GM19023 (cell line): ENCODE data around the gene ST6GALNAC3.

Source experiments
- ATAC-seq: cut with Tn5 transposase; IDR thresholded peaks from one replicate; pipeline ENCODE4 v1.9.1; 2021; ENCODE audit warnings: mild to moderate bottlenecking, moderate library complexity; ENCODE audit not compliant: unreplicated experiment

The ST6GALNAC3 gene

DNA sequence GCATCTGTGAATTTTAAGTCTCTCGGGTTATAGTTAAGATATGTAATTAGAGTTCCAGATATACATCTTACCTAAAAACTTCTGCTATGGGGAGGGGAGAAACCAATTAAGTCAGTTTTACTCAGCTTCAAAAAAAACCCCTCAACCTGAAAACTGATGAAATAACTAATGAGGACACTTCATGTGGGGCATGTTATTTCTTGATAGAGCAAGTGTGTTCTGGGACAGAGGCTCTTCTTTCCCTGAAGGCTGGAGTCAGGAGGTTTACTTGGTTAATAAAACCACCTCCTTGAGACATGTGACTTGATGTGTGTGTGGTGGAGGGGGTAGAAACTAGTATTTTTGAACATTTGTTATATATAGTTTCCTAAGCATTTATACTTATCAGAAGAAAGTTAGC, 479.7 kb downstream of the ST6GALNAC3 start:
- ATAC-seq: no peak

- no peak for ATAC-seq
Measured at GRCh38 chr1:76562292-76562691, 487.7 kb downstream of the ST6GALNAC3 start.

GRCh38 chr1:76568573-76569238, 494.2 kb downstream of the ST6GALNAC3 start:
- ATAC-seq: no peak

- ATAC-seq: no peak
Measured at GRCh38 chr1:76571248-76571647, 496.7 kb downstream of the ST6GALNAC3 start.

DNA sequence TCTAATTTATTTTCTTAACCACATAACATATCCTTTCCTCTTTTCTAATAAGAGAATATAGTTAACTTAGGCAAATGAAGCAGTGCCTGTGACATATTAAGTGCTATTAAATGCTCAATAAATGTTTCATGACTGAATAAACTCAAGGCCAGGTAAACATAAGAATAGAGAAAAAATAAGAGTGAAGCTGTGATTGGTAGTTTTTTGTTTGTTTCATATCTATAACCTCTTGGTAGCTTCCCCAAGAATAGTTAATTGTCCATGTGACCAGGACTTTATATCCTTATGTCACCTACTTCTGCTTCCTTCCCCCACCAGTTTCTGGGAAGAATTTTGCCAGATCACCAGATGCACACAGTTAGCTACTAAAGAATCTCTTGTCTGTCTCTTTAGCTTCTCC, 497.7 kb downstream of the ST6GALNAC3 start:
- no peak for ATAC-seq

GRCh38 chr1:76576876-76577524, 502.5 kb downstream of the ST6GALNAC3 start:
- ATAC-seq: no peak

- ATAC-seq: no peak
Measured at GRCh38 chr1:76577525-76578185, 503.1 kb downstream of the ST6GALNAC3 start.

- ATAC-seq: no peak
Measured at GRCh38 chr1:76580206-76580605, 505.7 kb downstream of the ST6GALNAC3 start.

DNA sequence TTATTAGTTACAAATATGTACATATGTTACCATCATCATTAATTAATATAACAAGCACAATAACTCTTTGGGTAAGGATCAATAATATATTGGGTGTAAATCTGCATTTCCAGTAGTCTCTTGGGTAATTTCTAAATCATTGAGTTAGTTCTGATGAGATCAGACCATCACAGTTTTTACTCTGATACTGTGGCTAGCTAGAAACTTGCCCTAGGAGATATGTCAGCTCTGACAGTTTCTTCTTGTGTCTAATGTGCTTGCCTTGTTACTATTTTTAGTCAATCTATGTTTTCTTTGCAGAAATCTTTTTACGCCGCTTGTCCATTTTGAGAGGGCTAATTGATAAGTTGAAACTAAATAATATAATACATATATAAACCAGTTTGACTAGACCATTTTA, 507.2 kb downstream of the ST6GALNAC3 start:
- ATAC-seq: no peak

DNA sequence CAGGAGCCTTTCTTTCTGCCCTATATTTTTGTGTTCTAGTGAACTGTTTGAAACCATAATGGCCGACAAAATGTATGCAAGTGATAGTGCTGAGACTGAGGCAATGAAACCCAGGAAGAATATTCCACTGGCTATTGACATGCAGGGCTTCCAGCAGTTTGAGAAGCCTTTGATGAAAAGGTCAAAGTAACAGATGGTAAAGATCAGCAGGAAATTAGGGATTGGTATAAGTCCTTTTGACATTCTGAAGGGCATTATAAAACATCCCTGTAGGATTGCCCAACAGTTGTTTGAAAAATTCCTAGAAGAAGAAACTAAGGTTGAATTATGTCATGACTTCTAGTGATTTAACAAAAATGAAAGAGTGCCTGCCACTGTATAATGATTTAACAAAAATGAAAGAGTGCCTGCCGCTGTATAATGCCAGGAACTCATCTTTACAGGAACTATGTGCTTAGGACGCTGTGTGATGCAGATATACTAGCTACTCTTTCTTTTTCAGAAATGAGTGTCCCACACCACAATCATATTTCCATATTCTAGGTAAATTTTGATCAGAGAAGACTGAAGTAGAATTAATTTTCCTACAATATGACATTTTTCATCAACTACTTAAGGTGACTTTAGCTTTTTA, 508.8 kb downstream of the ST6GALNAC3 start:
- ATAC-seq: no peak

- no peak for ATAC-seq
Measured at GRCh38 chr1:76583875-76584477, 509.4 kb downstream of the ST6GALNAC3 start.

GRCh38 chr1:76585980-76586674, 511.6 kb downstream of the ST6GALNAC3 start:
- ATAC-seq: no peak

GRCh38 chr1:76587212-76587611, 512.7 kb downstream of the ST6GALNAC3 start:
- ATAC-seq: no peak

DNA sequence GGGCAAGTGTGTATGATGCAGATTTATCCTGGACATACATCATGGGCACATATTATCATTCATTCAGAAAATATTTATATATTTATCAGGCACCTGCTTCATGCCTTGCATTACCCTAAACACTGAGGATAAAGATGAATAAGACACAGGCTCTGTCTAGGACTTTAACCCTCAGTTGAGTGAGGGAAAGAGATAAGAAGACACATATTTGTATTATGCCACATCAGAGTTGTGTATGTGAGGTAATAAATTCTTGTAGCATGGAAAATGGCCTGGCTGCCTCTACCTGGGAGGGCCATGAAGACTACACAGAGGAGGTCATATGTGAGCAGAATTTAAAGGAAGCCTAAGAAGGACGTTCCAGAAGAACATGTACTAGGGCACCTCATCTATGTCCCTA, 516.9 kb downstream of the ST6GALNAC3 start:
- no peak for ATAC-seq

DNA sequence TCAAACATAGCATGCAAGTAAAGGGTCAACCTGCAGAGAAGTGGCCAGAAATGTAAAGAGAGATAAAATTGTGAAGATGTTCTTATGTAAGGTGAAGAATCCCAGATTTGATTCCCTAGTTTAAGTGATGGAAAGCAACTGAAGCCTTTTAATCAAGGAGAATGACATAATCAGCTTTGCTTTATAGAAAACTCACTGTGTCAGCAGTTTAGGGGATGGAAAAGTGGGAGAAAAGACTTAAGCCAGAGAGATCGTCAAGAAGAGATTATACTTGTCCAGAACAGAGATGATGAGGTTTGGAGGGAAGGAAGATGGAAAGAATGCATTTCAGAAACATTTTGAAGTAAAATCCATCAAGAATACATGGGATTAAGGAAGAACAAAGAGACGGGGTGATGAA, 517.4 kb downstream of the ST6GALNAC3 start:
- ATAC-seq: no peak

DNA sequence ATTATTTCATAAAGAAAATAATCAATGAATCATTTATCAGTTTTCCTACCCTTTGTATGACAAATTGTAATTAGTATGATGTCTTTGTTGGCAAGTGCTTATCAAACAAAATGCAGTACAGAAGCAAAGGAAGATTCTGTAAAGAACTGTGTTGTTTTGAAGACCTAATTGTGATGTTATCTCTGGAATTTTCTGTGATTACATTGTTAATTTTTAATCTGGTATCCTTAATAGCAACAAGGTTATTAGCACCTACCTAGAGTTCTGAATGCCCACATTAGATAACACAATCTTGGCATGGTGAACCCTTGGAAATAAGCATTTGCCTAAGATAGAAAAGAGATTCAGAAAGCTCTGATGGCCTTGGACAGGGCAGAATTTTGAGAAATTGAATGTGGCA, 518.6 kb downstream of the ST6GALNAC3 start:
- no peak for ATAC-seq

- ATAC-seq: no peak
Measured at GRCh38 chr1:76593618-76594017, 519.1 kb downstream of the ST6GALNAC3 start.

- no peak for ATAC-seq
Measured at GRCh38 chr1:76595024-76595423, 520.5 kb downstream of the ST6GALNAC3 start.

- ATAC-seq: no peak
Measured at GRCh38 chr1:76601465-76601864, 526.9 kb downstream of the ST6GALNAC3 start.

DNA sequence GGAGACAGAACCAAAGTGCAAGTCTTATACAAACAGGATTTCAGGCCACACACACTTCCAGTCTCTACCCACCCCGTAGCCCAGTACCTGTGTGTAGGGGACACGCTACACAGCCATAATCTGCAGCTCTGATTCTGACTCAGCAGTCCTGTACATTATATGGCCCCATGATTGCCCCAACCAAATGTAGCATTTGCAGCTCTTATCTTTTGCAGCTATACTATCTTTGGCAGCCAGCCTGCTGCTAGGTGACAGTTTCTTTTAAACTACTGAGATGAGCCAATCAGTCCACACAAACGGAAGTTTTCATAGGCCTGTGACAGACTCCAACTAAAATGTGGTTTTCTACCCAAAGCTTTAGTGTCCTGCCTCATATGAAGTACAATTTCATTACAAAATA, 533.2 kb downstream of the ST6GALNAC3 start:
- no peak for ATAC-seq
